Gastroesophageal sphincter (tissue), 3 donors: ENCODE results near the gene SLC25A21.

Experiments used
- POLR2A ChIP-seq, 2 donors: fragments of 450-650 bp; IDR thresholded peaks; one replicate each; pipeline ENCODE4 v1.6.1; 2017; ENCODE audit warnings: antibody characterized with exemption in 2 of 2, mild to moderate bottlenecking in 2 of 2, moderate library complexity in 1 of 2
- POLR2AphosphoS5 ChIP-seq: sonication (generic); formaldehyde crosslinking; IDR thresholded peaks from one replicate; pipeline ENCODE4 v1.6.1; 2017; ENCODE audit warnings: antibody characterized with exemption
- TF ChIP-seq, protein P1 (sequence below), 4 experiments: fragments of 200-600 bp in 2 of 4; fragments of 450-650 bp in 2 of 4; sonication (generic) in 1 of 4; IDR thresholded peaks; one replicate each; pipeline ENCODE4 v1.5.1; 2017 to 2019; ENCODE audit warnings: antibody characterized with exemption in 4 of 4, mild to moderate bottlenecking in 2 of 4, moderate library complexity in 2 of 4

DNA sequence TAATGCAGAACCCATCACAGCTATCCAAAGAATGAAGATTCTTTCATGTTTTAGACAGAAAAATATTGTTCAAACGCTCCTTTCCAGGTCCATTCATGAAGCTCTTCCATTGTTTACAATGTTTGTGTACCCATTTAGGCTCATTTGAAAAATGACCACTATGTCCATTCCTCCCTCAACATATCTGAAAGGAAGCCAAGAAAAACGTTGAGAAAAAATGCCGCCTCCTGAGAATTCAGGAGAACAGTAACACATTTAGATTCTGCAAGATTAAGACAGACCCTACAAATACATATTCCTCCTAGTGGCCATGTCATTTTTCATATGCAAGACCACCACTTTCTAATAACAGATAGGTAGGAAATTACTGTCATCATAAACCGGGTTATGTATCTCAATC is 124.4 kb downstream of the SLC25A21 start:
- TF ChIP-seq, protein P1, sequence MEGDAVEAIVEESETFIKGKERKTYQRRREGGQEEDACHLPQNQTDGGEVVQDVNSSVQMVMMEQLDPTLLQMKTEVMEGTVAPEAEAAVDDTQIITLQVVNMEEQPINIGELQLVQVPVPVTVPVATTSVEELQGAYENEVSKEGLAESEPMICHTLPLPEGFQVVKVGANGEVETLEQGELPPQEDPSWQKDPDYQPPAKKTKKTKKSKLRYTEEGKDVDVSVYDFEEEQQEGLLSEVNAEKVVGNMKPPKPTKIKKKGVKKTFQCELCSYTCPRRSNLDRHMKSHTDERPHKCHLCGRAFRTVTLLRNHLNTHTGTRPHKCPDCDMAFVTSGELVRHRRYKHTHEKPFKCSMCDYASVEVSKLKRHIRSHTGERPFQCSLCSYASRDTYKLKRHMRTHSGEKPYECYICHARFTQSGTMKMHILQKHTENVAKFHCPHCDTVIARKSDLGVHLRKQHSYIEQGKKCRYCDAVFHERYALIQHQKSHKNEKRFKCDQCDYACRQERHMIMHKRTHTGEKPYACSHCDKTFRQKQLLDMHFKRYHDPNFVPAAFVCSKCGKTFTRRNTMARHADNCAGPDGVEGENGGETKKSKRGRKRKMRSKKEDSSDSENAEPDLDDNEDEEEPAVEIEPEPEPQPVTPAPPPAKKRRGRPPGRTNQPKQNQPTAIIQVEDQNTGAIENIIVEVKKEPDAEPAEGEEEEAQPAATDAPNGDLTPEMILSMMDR (IDR thresholded peaks at IDR 0.05) = no peak
- TF ChIP-seq POLR2AphosphoS5 = no peak
- no peak for TF ChIP-seq POLR2A (IDR thresholded peaks at IDR 0.05)
